Measurements from ENCODE around the gene TSPAN4.
A peak's percentile ranks its signal among the peaks of the same experiment; 100 is the strongest.

The TSPAN4 gene

GRCh38 chr11:905952-906351 is 63.3 kb downstream of the TSPAN4 start:
- Mint-ChIP-seq H3K36me3 (peaks cover 11% of the 10 kb centered on the region), H3K27ac (no peak overlapping the region), H3K4me3 (no peak overlapping the region), H3K4me1 (peaks cover 22% of the 10 kb centered on the region), H3K9me3 (no peaks in the 10 kb centered on the region), H3K27me3 (no peaks in the 10 kb centered on the region)

DNA sequence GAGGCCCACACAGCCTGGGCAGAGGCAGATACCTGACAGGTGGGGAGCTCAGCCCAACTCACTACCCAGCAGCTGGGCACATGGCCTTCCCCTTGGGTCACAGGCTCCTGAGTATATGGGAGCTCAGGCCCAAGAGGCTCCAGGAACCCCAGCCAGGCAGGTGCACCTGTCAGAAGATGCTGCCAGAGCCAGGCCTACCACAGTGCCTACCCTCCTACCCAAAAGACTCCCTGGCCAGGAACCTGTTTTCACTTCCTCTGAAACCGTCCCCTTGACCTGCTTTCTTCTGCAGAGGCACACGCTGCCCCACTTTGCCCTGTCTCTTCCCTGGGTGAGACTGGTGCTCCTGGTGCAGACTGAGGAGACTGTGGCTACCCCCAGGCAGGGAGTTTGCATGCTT is 65.0 kb downstream of the TSPAN4 start:
- Mint-ChIP-seq H3K27ac (no peak overlapping the region), H3K9me3 (no peaks in the 10 kb centered on the region), H3K36me3 (peaks cover 6% of the 10 kb centered on the region), H3K4me3 (peak overlapping the region; percentile 15), H3K4me1 (peaks cover 23% of the 10 kb centered on the region), H3K27me3 (no peaks in the 10 kb centered on the region)

- Mint-ChIP-seq H3K4me3 (peak overlapping the region; percentile 15), H3K9me3 (no peaks in the 10 kb centered on the region), H3K27me3 (no peaks in the 10 kb centered on the region), H3K27ac (no peak overlapping the region), H3K4me1 (peaks cover 23% of the 10 kb centered on the region), H3K36me3 (peaks cover 6% of the 10 kb centered on the region)
Measured at GRCh38 chr11:908273-908672, 65.6 kb downstream of the TSPAN4 start.

GRCh38 chr11:909406-909805 is 66.8 kb downstream of the TSPAN4 start:
- H3K27me3 Mint-ChIP-seq, result no peaks in the 10 kb centered on the region
- no peaks in the 10 kb centered on the region for H3K9me3 Mint-ChIP-seq
- peaks cover 4% of the 10 kb centered on the region for H3K36me3 Mint-ChIP-seq
- peaks cover 23% of the 10 kb centered on the region for H3K4me1 Mint-ChIP-seq
- no peak overlapping the region for H3K27ac Mint-ChIP-seq
- H3K4me3 Mint-ChIP-seq, result peak overlapping the region; percentile 87

GRCh38 chr11:910044-910588 is 67.5 kb downstream of the TSPAN4 start:
- H3K27me3 Mint-ChIP-seq, result no peaks in the 10 kb centered on the region
- H3K36me3 Mint-ChIP-seq, result peaks cover 2% of the 10 kb centered on the region
- no peaks in the 10 kb centered on the region for H3K9me3 Mint-ChIP-seq
- H3K4me1 Mint-ChIP-seq, result peaks cover 23% of the 10 kb centered on the region
- peak overlapping the region; percentile 87 for H3K4me3 Mint-ChIP-seq
- H3K27ac Mint-ChIP-seq, result peak overlapping the region; percentile 69

GRCh38 chr11:910589-911030 is 68.0 kb downstream of the TSPAN4 start, which contains the start of gene CHID1:
TSS of gene CHID1 (minus strand) at chr11:910810. CDS start at chr11:904816, 5,994 bp downstream.
- Mint-ChIP-seq H3K27me3 (no peaks in the 10 kb centered on the region), H3K36me3 (peaks cover 1% of the 10 kb centered on the region), H3K4me1 (peaks cover 21% of the 10 kb centered on the region), H3K27ac (peak within 1 kb of the TSS; percentile 88), H3K4me3 (peak within 1 kb of the TSS; percentile 88), H3K9me3 (no peaks in the 10 kb centered on the region)

DNA sequence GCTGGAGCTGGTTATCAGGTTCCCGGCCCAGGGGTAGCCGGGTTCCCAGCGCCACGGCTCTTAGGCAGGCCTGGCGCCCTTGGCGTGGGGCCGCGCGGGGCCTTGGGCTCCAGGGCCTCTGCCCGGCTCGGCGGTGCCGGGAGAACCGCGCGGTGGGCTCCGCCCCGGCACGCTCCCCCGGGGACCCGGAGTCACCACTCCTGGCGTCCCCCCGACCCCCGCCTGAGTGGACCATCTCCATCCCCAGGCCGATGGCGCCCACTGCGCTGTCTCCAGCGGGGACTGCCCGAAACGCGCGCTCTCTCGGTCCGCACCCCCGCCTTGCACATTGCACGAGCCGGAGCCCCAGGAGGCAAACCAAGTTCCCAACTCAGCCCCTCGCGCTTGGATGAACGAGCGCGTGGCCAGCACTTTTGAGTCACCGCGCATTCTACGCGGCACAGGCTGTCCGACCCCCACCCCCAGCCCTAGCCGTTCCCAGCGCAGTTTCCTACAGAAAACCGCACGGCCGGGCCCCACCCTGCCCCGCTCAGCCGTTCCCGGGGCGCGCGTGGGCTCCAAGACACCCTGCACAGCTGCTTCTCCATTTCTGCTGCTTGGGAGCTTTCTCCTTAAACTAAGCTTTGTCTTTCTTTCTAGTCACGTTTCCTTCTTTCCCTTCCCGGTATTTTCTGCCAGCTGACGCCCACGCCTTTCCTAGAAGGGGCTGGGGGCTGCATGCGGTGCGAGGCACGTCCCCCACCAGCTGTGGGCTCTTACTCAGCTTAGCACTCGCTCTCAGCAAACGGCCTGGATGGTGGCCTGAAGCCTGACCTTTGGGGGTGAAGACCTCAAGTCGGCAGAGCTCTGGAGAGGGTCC is 68.6 kb downstream of the TSPAN4 start:
- peak overlapping the region; percentile 88 for H3K4me3 Mint-ChIP-seq
- H3K27me3 Mint-ChIP-seq, result no peaks in the 10 kb centered on the region
- no peaks in the 10 kb centered on the region for H3K36me3 Mint-ChIP-seq
- H3K27ac Mint-ChIP-seq, result peak overlapping the region; percentile 88
- H3K9me3 Mint-ChIP-seq, result no peaks in the 10 kb centered on the region
- peaks cover 20% of the 10 kb centered on the region for H3K4me1 Mint-ChIP-seq

DNA sequence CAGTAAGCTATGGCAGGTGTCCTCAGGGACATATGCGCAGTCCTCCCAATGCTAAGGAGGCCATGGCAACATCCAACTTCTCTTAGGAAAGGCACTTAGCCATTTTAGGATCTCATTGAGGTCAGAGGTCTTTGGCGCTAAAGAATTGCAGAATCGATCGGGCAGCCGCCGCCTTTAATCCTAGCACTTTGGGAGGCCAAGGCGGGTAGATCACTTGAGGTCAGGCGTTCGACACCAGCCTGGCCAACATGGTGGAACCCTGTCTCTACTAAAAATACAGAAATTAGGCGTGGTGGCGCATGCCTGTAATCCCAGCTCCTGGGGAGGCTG is 69.2 kb downstream of the TSPAN4 start:
- H3K4me3 Mint-ChIP-seq, result peak overlapping the region; percentile 88
- no peaks in the 10 kb centered on the region for H3K9me3 Mint-ChIP-seq
- H3K27ac Mint-ChIP-seq, result peak overlapping the region; percentile 88
- no peaks in the 10 kb centered on the region for H3K27me3 Mint-ChIP-seq
- peaks cover 20% of the 10 kb centered on the region for H3K4me1 Mint-ChIP-seq
- no peaks in the 10 kb centered on the region for H3K36me3 Mint-ChIP-seq

GRCh38 chr11:912266-912665 is 69.6 kb downstream of the TSPAN4 start:
- no peak overlapping the region for H3K4me3 Mint-ChIP-seq
- peaks cover 20% of the 10 kb centered on the region for H3K4me1 Mint-ChIP-seq
- no peak overlapping the region for H3K27ac Mint-ChIP-seq

DNA sequence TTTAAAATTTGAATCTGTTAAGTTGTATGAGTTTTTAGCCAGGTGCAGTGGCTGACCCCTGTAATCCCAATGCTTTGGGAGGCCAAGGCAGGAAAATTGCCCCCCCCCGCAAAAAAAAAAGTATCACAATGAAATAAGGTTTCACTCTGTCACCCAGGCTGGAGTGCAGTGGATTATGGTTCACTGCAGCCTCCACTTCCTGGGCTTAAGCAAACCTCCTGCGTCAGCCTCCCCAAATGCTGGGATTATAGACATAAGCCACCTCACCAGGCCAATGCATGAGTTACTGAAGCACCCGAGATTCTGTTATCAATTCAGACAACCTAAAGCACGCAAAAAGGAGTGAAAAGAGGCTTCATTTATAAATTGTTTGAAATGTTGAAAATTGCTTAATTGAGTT is 70.4 kb downstream of the TSPAN4 start:
- no peak overlapping the region for H3K27ac Mint-ChIP-seq
- H3K36me3 Mint-ChIP-seq, result no peaks in the 10 kb centered on the region
- no peaks in the 10 kb centered on the region for H3K27me3 Mint-ChIP-seq
- no peaks in the 10 kb centered on the region for H3K9me3 Mint-ChIP-seq
- no peak overlapping the region for H3K4me3 Mint-ChIP-seq
- peaks cover 16% of the 10 kb centered on the region for H3K4me1 Mint-ChIP-seq

More at GRCh38 chr11:912266-912665, 69.6 kb downstream of the TSPAN4 start:
- Mint-ChIP-seq H3K27me3 (no peaks in the 10 kb centered on the region), H3K9me3 (no peaks in the 10 kb centered on the region), H3K36me3 (no peaks in the 10 kb centered on the region)

DNA sequence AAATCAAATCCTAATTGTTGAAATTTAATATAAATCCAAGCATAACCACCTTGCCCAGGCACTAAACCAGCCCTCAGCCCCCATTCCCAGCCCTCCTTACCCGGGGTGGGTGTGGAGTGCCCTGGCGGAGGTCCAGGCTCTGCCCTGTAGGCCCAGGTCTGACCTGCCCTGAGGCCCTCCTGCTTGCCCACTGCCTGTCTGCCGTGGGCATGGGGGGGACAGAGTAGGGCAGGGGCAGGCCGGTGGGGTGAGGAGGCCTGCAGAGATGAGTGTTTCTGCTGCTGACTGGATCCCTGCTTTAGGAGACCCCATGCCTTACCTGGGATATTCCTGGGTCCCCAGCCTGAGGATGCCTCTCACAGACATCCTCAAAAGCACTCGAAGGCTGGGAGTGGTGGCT is 71.6 kb downstream of the TSPAN4 start:
- Mint-ChIP-seq H3K9me3 (no peaks in the 10 kb centered on the region), H3K4me3 (no peak overlapping the region), H3K36me3 (no peaks in the 10 kb centered on the region), H3K27ac (no peak overlapping the region), H3K4me1 (peaks cover 11% of the 10 kb centered on the region), H3K27me3 (no peaks in the 10 kb centered on the region)

GRCh38 chr11:914747-915501 is 72.3 kb downstream of the TSPAN4 start:
- H3K27me3 Mint-ChIP-seq, result no peaks in the 10 kb centered on the region
- H3K9me3 Mint-ChIP-seq, result no peaks in the 10 kb centered on the region
- H3K4me1 Mint-ChIP-seq, result peaks cover 5% of the 10 kb centered on the region
- no peak overlapping the region for H3K4me3 Mint-ChIP-seq
- H3K27ac Mint-ChIP-seq, result no peak overlapping the region
- H3K36me3 Mint-ChIP-seq, result no peaks in the 10 kb centered on the region

Data from activated naive CD4-positive, alpha-beta T cell treated with anti-CD3 and anti-CD28 coated beads, Interleukin-2, amount 50 U/mL, for 24 hours (primary cell).